A172 (cell line): ENCODE results near the gene CARMIL1. TPM values are rescaled to one million over a fixed set of nuclear protein-coding genes. Genes with fewer than 3 reads are reported as not detected.

Source experiments
- DNase-seq: peaks from one replicate; pipeline ENCODE4 v3.0.0-alpha.2; 2015; ENCODE audit warnings: low spot score
- total RNA-seq: library from RNA; depleted of rRNA; stranded (reverse); fragments of >200 nt; shearing (Covaris generic); gene quantifications from 2 replicates; pipeline ENCODE4 v1.2.3, GENCODE V29; 2014

The CARMIL1 gene
- total RNA-seq, 1 experiment from 2014 or later, result 12.4 TPM

DNA sequence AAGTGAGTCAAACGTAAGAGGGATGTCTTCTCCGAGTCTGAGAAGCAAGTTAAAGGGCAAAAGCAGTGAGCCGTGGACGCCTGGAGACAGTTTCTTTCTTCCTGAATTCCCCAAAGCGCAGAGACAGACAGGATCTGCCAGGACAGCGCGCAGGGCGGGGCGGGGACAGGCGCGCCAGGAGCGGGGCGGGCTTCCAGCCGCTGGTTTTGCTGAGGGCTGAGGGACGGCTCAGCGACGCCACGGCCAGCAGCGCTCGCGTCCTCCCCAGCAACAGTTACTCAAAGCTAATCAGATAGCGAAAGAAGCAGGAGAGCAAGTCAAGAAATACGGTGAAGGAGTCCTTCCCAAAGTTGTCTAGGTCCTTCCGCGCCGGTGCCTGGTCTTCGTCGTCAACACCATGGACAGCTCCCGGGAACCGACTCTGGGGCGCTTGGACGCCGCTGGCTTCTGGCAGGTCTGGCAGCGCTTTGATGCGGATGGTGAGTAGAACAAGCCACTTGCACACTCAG, 372.9 kb downstream of the CARMIL1 start, which contains the start of gene SCGN:
SCGN (plus strand) TSS at position 209 of the 509 bp plus-strand sequence; CDS start at position 398, 189 bp downstream.
- DNase-seq, result peak; percentile 13

DNA sequence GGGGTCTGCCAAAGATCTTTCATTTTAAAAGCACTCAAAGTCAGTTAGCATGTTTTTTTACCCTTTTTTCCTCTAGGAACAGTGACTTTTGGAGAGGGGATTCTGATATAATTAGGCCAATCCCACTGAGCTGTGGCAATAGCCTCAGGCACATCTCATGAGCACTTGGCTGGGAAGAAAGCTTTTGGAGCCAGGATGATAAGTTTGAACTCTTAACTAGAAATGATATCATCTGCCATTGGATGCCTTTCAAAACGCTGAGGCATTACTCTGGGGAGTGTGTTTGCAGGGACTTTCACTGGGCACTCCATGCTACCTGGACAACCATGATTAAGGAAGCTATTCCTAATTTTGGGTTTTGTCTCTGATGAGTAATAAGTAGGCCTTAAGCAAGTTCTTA, 376.5 kb downstream of the CARMIL1 start:
- DNase-seq, result no peak

- DNase-seq, result no peak
Observed at GRCh38 chr6:25659633-25660368, 380.6 kb downstream of the CARMIL1 start.

DNA sequence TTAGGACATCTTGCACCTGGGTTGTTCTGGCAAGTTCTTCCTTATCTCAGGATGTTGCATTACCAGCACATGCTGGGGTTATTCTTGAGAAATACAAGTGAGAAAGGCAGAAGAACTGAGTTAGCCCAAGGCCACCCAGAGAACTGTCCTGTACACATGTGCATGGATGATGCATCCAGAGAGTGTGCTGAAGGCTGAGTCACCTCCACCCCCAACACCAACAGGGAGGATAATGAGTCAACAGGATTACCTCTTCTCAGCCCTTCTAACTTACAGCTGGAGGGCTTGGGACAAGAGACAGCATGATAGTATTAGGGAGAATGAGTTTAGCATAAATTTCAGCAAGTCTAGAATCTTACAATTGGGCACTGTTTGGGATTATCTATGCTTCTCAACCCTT, 381.3 kb downstream of the CARMIL1 start:
- peak; percentile 69 for DNase-seq

DNA sequence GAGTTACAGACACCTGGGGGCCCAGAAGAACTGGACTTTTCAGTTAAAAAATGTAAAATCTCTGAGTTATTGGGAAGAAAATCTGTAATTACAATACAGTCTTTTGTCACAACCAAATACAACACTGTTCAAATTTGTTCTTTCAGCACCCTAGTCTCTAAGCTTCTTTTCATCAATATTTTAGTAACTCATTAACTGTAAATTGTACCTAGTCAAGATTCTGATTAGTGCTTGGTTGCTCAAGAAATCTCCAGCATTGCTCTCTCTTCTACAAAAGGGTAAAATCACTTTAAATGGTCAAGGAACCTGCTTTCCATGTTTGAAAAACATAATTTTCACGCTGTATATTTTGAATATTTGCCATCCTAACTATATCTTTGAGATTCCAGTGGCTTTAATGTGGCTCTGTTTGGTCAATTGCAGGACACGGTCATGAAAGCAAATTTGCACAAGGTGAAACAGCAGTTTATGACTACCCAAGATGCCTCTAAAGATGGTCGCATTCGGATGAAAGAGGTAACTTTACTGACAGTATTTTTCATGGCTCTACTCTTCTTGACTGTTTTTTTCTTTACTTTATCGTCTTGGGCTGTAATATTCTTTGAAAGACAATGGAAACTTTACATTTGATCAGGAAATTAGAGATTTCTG, 382.1 kb downstream of the CARMIL1 start:
- DNase-seq, result no peak

DNA sequence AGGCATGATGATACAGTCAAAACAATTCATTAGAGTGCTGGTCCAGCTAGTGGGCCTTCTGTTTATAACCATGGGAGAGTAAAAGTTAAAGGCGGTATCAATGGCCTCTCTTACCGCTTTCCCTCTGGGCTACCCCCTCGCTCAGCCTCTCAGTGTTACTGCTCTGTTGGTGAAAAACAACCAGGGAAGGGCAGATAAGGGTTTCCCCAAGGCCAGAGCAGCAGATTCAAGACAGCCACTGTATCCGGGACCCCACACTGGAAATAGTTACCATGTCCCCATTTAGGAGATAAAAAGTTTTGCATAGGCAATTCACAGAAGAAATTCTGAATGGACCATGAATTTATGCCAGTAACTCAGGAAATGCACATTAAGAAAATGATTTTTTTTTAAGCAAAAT, 386.3 kb downstream of the CARMIL1 start:
- no peak for DNase-seq

GRCh38 chr6:25669413-25669812, 390.2 kb downstream of the CARMIL1 start:
- DNase-seq, result no peak
